Osteoblast (primary cell): ENCODE data around the gene SERPINI1. TPM values are rescaled to one million over a fixed set of nuclear protein-coding genes. Genes with fewer than 3 reads are reported as not detected.

Experiments
- DNase-seq: peaks from one replicate; pipeline ENCODE4 v3.0.0; 2011; ENCODE audit warnings: low spot score, mixed read lengths; ENCODE audit not compliant: insufficient read length; ENCODE audit errors: missing footprints
- H2AFZ ChIP-seq: 2 replicates; pipeline ENCODE4 v1.6.0; 2011; ENCODE audit warnings: mild to moderate bottlenecking, low read length
- H3K27ac ChIP-seq: 2 replicates; pipeline ENCODE4 v1.5.1; 2011; ENCODE audit warnings: mild to moderate bottlenecking, low read depth, low read length, moderate library complexity
- H3K27me3 ChIP-seq: 2 replicates; pipeline ENCODE4 v1.6.0; 2012; ENCODE audit warnings: mild to moderate bottlenecking, control low read depth, inconsistent platforms, low read length, moderate library complexity; ENCODE audit not compliant: insufficient read depth
- H3K36me3 ChIP-seq: 2 replicates; pipeline ENCODE4 v1.5.1; 2011; ENCODE audit warnings: mild to moderate bottlenecking, low read length, control low read depth, moderate library complexity; ENCODE audit not compliant: insufficient read depth
- H3K4me1 ChIP-seq: 2 replicates; pipeline ENCODE4 v1.5.1; 2011; ENCODE audit warnings: mild to moderate bottlenecking, low read length, control low read depth, moderate library complexity; ENCODE audit not compliant: insufficient read depth
- H3K4me2 ChIP-seq: 2 replicates; pipeline ENCODE4 v1.6.0; 2011; ENCODE audit warnings: mild to moderate bottlenecking, low read length; ENCODE audit not compliant: insufficient read depth
- H3K4me3 ChIP-seq: fragments of 200-600 bp; sonication (generic); 3 replicates; pipeline ENCODE4 v1.5.1; 2012; ENCODE audit warnings: mild to moderate bottlenecking, low read length, inconsistent platforms; ENCODE audit not compliant: insufficient read depth
- H3K79me2 ChIP-seq: 2 replicates; pipeline ENCODE4 v1.6.0; 2012; ENCODE audit warnings: mild to moderate bottlenecking, low read length, control low read depth, inconsistent platforms; ENCODE audit not compliant: insufficient read depth
- H3K9me3 ChIP-seq: 2 replicates; pipeline ENCODE4 v1.5.1; 2011; ENCODE audit warnings: low read depth, low read length, control low read depth
- H4K20me1 ChIP-seq: 2 replicates; pipeline ENCODE4 v1.6.0; 2012; ENCODE audit warnings: mild to moderate bottlenecking, low read length, control low read depth; ENCODE audit not compliant: insufficient read depth
- total RNA-seq: library from RNA; depleted of rRNA; stranded (reverse); fragments of >200 nt; gene quantifications from 2 replicates; pipeline ENCODE4 v1.2.3, GENCODE V29; 2012
- TF ChIP-seq, protein P1 (sequence below): IDR thresholded peaks from 2 replicates; pipeline ENCODE4 v1.5.1; 2011; ENCODE audit warnings: mild to moderate bottlenecking, low read depth, low read length, moderate library complexity; ENCODE audit errors: extremely low read depth

The SERPINI1 gene
- total RNA-seq, 1 donor = 1.4 TPM

DNA sequence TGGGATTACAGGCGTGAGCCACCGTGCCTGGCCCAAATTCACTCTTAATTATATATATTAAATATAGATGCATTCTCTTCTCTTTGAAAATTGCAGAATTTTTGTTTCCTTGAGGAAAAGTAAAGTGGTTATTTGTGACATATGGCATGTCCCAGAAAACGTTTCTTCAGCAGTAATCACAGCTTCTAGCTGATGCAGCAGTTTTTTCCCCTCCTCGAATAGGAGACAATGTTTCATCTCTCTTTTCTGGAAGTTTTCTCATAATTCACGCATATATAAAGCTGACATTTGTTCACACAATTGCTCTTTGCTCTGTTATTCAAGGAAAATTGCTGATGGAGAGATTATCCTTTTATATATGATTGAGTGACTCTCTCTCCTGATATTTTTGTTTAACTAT is 99.8 kb downstream of the SERPINI1 start:
- no peak overlapping the region for H3K27ac ChIP-seq
- no peak overlapping the region for H2AFZ ChIP-seq
- H3K9me3 ChIP-seq = no peaks in the 10 kb centered on the region
- H3K4me1 ChIP-seq = no peaks in the 10 kb centered on the region
- H3K36me3 ChIP-seq = no peaks in the 10 kb centered on the region
- no peaks in the 10 kb centered on the region for H3K79me2 ChIP-seq
- no peaks in the 10 kb centered on the region for H4K20me1 ChIP-seq
- H3K4me2 ChIP-seq = no peak overlapping the region
- no peak for DNase-seq
- TF ChIP-seq, protein P1, sequence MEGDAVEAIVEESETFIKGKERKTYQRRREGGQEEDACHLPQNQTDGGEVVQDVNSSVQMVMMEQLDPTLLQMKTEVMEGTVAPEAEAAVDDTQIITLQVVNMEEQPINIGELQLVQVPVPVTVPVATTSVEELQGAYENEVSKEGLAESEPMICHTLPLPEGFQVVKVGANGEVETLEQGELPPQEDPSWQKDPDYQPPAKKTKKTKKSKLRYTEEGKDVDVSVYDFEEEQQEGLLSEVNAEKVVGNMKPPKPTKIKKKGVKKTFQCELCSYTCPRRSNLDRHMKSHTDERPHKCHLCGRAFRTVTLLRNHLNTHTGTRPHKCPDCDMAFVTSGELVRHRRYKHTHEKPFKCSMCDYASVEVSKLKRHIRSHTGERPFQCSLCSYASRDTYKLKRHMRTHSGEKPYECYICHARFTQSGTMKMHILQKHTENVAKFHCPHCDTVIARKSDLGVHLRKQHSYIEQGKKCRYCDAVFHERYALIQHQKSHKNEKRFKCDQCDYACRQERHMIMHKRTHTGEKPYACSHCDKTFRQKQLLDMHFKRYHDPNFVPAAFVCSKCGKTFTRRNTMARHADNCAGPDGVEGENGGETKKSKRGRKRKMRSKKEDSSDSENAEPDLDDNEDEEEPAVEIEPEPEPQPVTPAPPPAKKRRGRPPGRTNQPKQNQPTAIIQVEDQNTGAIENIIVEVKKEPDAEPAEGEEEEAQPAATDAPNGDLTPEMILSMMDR = no peak
- H3K4me3 ChIP-seq = no peak overlapping the region
- H3K27me3 ChIP-seq = no peaks in the 10 kb centered on the region

GRCh38 chr3:167835953-167836352 is 100.4 kb downstream of the SERPINI1 start:
- H3K9me3 ChIP-seq = no peaks in the 10 kb centered on the region
- no peaks in the 10 kb centered on the region for H3K27me3 ChIP-seq
- H3K79me2 ChIP-seq = no peaks in the 10 kb centered on the region
- H4K20me1 ChIP-seq = no peaks in the 10 kb centered on the region
- no peak overlapping the region for H3K4me3 ChIP-seq
- H3K4me1 ChIP-seq = no peaks in the 10 kb centered on the region
- H2AFZ ChIP-seq = no peak overlapping the region
- TF ChIP-seq, protein P1 = no peak
- H3K36me3 ChIP-seq = no peaks in the 10 kb centered on the region
- DNase-seq = no peak
- no peak overlapping the region for H3K27ac ChIP-seq
- H3K4me2 ChIP-seq = no peak overlapping the region

DNA sequence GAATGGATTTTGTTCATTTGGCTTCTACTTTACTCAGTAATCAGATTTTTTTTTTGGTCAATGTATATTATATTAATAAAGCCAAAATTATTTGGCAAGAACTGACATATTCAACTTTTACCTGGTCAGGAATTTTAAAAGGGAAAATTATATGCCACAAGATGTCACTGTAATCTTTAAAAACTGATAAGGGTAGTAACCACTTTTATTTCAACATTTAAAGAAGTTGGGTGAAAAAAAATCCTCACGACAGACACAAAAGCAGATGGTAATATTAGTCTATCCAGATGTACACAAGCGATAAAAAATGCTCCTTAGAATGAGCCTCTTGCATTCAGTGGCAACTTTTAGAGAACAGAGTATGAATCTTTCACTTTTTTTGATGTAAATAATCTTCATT is 101.9 kb downstream of the SERPINI1 start:
- no peaks in the 10 kb centered on the region for H3K9me3 ChIP-seq
- H3K36me3 ChIP-seq = no peaks in the 10 kb centered on the region
- TF ChIP-seq, protein P1 = no peak
- H3K4me1 ChIP-seq = no peaks in the 10 kb centered on the region
- peak; percentile 27 for DNase-seq
- H3K27me3 ChIP-seq = no peaks in the 10 kb centered on the region
- H3K27ac ChIP-seq = no peak overlapping the region
- H3K4me2 ChIP-seq = no peak overlapping the region
- H2AFZ ChIP-seq = no peak overlapping the region
- no peak overlapping the region for H3K4me3 ChIP-seq
- H3K79me2 ChIP-seq = no peaks in the 10 kb centered on the region
- no peaks in the 10 kb centered on the region for H4K20me1 ChIP-seq

DNA sequence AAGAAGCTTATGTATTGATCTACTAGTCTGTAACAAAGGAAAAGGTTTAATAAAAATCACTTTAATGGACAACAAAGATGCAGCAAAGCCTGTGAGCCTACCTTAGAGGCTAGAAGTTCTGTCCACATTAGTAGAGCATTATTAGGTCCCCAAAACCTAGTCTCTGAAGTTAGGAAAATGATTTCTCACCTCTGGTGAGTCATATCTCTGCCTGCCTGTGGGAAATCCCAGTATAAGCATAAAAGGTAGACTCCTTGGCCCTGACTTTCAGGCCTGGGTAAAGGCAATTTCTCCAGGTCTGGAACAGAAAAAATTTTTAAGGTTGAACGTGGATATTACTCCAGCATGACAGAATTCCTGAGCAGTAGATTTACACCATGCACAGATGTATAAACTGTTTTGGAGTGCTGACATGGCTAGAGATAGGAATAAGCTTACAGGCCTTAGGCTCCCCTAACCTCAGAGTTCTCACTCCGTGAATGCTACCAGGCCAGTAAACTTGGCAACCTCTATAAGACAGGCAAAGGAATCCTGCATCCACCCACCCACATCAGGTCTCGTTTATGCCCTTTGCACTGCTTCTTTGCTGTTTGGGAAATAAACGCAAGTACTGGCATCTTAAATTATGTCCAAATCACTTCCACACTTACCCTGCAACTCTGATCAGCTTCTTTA is 104.1 kb downstream of the SERPINI1 start:
- no peaks in the 10 kb centered on the region for H3K27me3 ChIP-seq
- no peaks in the 10 kb centered on the region for H3K9me3 ChIP-seq
- H3K27ac ChIP-seq = no peak overlapping the region
- H3K4me1 ChIP-seq = no peaks in the 10 kb centered on the region
- no peak for DNase-seq
- H3K4me2 ChIP-seq = no peak overlapping the region
- no peaks in the 10 kb centered on the region for H4K20me1 ChIP-seq
- H3K4me3 ChIP-seq = no peak overlapping the region
- no peaks in the 10 kb centered on the region for H3K79me2 ChIP-seq
- H3K36me3 ChIP-seq = no peaks in the 10 kb centered on the region
- TF ChIP-seq, protein P1 = no peak
- no peak overlapping the region for H2AFZ ChIP-seq
